ENCODE data around the gene SRGAP2B.
"Not testable (repeated sequence)": the region's sequence is repeated elsewhere in the genome, so short reads cannot be mapped to it uniquely, and the experiment has no call there.

The SRGAP2B gene

DNA sequence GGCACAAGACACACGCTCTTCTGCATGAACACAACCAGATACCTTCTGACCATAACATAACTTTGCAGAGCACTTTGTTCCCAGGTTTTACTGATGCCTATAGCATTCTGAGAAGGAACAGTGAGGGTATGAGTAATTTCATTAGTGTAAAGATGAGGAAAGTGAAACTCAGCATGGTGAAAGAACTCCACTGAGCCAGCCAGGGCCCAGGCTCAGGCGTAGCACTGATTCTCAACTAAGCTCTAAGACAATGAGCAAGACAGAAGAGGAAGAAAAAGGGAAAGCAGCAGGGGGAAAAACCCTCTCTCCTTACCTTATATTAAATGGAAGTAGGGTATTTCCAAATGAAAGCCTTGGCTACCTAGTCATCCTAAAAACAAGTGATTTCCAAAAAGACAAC lies 155.1 kb downstream of the SRGAP2B start:
- not testable (repeated sequence) for DNase-seq

DNA sequence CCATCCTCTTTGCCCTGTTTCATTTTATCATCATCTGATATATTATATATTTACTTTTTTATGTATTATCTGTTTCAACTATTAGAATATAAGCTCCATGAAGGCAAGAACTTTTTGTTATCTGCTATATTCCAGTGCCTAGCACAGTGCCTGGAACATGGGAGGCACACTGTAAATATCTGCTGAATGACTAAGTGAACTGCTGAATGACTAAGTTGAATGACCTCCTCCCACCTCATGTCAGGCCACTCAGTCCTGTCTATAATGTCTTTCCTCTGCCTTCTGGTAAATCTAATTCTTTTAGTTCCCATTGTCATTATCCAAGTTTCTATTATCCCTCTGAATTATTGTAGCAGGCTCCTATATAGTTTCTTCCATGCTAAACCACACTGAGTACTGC lies 156.5 kb downstream of the SRGAP2B start:
- not testable (repeated sequence) for DNase-seq

DNA sequence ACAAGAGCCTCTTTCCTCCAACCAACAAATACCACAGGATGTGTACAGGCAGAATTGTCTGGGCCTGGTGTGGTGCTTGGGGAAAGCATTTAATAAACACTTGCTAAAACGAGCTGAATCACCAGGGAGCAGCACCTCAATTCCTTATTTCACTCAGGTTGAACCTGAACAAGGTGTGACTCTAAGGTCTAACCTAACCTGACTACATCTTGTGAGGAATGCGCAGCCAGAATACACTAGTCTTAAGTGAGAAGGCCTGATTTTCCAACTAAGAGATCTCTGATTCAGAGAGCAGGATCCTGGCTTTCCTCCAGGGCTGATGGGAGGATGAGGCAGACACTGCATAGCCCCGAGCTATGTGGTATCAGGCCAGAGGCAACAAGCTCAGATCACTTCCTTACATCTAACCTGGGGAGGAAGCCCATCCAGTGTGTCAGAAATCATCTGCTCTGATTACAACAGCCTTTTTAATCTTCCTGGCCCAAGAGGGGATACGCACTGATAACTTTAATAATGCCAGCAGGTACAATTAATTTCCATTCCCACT lies 158.9 kb downstream of the SRGAP2B start:
- not testable (repeated sequence) for DNase-seq

DNA sequence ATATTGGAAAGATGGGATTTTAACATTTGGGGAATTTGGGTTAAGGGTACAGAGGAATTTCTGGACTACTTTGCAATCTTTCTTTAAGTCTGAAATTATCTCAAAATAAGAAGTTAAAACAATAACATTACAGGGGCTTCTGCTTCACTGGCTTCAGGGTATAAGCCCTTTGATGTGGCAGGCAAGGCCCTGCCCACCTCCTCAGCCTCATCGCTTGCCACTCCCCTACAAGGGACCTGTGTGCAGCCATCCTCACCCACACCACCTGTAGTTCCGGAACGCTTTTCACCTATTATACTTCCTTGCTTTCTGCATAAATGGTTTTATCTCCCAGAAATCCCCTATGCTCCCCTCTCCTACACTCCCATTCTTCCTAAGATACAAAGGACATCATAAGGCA lies 159.8 kb downstream of the SRGAP2B start:
- not testable (repeated sequence) for DNase-seq

DNA sequence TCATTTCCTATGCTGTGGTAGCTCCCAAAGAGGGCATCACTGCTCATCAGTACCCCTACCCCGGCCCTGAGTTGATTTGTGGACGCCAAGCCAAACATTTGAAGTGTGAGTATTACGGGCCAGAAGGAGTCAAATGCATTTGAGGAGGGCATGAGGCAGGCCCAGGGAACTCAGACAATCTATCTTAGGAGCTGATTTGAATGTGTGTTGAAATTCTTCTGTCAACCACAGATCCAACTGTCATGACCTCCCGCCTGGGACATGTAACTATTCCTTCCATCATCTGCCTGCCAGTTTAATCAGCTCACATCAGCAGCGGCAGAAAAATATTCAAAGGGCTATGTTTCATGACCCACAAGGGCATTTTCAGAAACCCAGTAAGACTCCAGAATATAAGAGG lies 162.1 kb downstream of the SRGAP2B start:
- DNase-seq: not testable (repeated sequence)

DNA sequence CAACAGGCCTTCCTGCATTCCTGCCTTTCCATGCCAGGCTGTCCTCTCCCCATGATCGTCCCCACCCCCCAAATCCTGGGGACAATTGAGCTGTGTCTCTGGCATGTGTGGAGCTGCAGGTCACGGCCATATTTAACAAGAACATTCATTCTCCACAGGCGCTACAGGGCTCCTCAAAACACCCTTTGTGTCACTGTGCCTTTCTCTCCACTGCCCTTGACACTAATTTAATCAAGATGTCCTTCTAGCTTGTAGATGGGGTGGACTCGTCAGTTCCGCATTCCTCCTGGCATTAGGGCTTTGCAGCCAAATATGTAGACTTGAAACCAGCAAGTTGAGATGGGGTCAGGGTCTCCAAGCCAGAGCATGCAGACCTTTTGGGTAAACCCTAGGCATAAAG lies 163.0 kb downstream of the SRGAP2B start:
- not testable (repeated sequence) for DNase-seq

DNA sequence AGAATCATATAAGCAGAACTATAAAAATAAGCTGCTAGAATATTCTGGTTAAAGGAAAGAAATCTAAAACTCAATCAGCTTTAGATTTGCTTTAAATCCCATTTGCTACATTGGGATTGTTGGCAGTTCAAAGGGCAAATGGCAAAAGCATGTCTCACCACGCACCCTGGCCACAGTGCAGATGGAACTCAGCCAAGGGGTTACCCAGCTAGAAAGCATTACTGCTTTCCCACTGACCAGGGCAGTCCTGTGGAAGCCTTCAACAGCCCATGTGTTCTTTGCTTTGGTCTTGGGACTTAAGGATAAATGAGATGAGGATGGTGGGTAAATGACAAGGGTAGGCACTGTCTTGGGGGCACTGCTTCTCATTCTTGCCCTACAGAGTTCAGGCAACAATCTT lies 163.6 kb downstream of the SRGAP2B start:
- DNase-seq: not testable (repeated sequence)

DNA sequence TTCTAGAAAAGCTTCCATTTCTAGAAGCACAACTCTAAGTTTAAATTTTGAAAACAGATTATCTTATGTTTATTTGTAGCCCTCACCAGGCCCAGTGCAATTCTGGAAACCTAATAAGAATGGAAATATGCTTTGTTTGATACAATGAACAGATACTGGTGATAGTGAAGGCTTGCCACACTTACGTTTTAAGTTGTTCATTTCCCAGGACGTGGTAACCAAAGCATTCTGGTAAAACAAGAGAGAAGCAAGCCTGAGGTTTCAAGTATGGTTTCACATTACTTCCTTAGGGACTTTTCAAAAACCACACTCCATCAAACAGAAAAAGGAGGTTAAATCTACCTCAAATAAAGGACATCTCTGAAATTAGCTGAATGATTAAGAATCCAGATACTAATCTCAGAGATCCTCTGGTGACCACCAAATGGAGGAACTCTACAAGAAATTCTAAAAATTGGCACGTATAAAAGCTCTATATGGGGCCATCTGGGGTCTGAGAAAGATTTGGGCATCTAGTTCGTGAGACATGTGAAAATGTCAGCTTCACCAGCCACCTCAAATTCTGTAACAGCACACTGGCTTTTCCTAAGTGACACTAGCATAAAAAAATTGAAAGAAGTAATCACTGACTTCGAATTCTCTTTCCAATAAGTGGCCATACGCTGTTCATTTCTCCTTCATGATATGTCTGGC lies 164.9 kb downstream of the SRGAP2B start:
- not testable (repeated sequence) for DNase-seq

DNA sequence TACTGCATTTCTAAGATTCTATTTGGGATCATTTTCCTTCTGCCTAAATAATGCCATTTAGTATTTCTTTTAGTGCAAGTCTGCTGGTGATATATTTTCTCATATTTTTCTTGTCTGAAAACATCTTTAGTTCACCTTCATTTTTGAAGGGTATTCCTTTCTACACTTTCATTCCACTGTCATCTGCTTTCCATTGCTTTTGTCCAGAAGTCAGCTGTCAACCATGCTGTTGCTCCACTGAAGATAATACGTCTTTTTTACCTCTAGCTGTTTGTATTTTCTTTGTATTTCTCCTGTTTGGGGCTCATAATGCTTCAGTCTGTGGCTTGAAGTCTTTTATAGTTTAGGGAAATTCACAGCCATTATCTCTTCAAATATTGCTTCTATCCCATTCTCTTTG lies 167.8 kb downstream of the SRGAP2B start:
- DNase-seq: not testable (repeated sequence)

DNA sequence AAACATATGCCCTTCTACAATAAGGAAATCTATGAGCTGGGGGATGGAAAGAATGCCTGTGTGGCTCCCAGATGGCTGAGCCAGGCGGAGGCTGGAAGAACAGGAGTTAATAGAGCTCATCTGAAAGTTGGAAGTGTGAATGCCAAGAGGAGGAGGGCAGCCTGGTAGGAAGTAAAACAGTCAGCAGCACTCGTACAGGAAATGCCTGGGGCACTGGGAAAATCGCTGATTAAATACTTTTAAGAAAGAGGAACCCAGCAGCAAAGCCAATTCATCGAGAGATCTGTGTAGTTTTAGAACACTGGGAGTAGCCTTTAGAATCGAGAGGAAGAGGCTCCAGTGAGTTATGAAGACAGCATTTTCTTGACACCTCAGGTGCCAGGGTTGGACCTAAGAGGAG lies 171.5 kb downstream of the SRGAP2B start:
- DNase-seq: not testable (repeated sequence)

DNA sequence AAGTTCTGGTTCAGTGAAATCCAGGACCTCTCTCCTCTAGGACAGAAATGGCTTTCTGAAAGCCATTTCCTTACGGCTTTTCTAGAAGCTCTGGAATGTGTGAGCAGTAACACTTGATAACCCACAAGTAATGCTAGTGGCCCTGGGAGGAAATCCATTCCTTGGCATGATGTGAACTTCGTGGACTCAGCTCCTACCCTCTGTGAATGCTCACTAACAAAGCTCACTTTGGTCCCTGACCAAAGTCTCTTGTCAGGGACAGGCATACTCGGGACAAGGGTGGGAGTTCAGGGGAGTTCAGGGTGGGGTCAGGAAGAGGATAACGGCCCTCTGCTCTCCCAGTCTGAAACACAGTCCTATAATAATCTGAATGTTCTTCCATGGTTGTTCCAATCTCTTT lies 172.3 kb downstream of the SRGAP2B start:
- DNase-seq: not testable (repeated sequence)

DNA sequence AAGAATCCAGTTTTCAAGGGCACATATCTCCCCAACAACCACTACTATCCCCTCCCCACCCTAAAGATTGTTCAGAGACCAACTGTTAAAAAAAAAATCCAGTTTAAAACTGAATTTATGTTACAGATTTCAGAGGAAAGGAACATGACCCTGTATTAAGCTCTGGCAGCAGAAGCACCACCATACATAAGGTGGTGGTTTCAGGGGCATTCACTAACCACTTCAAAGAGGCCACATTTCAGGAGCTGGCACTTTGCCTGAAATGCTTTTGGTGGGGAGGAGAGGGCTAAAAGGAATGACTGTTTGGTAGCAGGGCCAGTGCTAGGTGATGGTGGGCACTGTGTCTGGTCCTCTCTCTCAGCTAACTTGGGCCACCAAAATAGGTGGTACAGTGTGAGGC lies 176.0 kb downstream of the SRGAP2B start:
- not testable (repeated sequence) for DNase-seq

DNA sequence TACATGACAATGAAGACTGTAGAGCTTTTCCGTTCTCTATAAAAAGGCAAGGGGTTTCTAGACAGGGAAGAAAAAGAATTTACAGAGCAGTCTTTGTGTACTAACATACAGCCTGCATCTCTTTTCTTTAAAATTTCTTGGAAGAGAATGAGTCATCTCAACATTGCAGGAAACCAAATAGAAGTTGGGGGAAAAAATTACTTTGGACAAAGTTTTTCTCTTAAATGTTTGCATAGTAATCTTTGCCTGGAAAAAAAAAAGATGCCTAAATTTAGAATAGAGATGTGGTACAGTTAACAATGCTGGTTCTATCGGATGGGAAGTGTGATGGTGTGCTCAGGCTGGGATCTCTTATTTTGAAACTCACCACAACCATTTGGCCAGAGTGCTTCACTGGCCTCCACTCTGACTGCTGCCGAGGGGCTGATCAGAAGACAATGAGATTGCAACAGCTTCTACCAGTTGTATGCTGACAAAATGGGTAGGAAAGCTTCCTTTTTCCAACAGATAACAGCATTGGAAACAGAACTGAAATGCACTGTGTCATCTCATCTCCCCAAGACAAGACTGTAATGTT lies 177.0 kb downstream of the SRGAP2B start:
- not testable (repeated sequence) for DNase-seq

DNA sequence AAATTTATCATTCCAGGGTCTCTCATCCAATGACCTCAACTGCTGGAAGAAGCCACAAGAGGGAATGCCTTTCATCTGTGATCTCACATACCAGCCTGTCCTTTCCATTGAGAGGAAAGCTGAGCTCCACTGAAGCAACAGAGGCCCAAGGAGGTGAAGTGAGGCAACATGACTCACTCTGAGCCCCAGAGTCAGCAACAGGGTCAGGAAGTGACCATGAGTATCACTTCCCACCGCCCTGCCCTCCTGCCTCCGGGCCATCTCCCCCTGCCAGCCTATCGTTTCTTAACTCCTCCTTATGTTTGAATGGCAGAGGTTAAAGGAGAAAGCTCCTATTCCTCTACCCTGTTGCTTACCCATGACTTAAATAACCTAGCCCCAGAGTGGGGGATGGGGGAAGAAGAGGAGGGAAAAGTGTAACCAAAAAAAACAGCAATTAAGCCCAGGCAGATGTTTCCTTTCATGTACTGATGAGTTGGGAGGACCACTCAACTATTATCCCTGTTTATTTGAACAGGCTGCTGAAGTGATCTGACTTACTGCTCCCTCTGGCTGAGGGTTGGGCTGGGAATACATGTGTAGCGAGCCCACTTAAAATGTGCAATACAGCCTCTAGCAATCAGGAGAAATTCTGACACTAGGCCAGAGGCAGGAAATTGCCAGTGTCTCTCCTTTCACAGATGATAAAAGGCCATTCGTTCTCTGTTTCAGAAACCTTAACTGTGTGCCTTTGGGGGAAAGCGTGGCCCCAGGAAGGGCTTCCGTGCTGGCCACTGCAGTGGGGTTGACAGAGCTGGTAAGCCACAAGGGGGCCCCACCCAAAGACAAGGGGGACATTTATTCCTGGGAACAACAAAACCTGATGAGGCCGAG lies 177.7 kb downstream of the SRGAP2B start:
- DNase-seq: not testable (repeated sequence)

DNA sequence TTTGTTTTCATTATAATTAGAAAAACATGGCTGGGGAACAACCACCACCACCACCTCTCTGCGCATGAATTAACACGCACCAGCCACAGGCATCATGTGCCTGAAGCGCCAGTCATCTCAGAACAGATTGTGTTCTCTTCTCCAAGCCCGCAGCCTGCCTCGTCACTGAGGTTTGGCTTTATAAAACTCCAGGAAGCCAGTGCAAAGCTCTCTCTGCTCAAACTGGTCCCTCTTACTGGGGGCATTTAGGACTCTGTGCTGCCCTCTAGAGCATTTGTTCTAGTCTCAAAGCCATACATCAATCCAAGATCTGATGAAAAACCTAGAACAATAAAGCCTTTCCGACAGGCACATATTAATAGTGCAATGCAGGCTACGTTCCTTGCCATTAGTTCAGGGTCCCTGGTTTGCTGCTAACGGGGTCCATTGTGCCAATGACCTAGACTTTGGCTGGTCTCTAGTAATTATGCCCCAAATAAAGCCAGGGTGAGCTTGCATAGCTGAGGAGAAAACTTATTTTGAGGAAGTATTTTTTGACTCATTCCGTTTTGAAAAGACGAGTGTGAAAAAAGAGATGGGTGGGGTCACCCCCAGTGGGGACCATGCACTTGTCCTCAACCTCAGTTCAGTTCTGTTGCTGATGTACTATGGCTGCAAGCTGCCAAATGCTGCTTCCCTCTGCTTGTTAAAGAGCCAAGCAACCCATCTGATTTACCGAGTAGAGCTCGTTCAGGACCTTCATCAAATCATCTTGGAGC lies 181.0 kb downstream of the SRGAP2B start:
- not testable (repeated sequence) for DNase-seq

DNA sequence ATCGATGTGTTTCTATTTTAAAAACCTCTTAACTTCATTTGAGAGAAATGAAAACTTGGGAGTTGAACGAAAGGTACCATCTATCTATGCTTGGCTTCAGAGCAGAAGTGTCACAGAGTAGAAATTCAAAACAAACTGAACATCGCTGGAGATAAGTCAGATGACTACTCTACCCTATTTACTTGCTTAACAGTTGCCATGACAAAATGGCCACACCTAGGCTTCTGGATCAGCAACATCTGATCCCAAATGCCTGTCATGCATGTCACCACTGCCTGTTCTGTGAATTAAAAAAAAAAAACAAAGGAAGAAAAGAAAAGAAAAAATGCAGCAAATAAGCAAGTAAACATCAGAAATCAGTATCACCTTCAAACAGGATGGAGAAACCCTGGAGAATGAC lies 181.7 kb downstream of the SRGAP2B start:
- not testable (repeated sequence) for DNase-seq

DNA sequence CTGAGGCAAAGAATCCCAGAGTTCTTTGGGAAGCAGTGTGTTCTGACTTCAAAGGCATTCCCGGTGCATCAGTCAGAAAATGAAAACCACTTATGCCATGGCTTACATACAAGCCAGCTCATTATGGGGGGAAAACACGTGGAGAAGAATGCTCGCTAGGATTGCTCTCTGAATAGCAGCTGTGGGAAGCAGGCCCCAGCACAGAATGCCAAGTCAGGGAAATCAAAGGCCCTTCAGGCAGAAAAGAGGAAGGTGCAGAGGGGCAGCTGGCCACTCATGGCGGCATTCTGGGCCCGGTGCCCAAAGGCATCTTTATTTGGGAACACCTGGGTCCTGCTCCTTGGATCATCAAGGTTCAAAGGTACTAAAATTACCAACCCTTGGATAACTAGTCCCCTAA lies 184.4 kb downstream of the SRGAP2B start:
- DNase-seq: not testable (repeated sequence)

DNA sequence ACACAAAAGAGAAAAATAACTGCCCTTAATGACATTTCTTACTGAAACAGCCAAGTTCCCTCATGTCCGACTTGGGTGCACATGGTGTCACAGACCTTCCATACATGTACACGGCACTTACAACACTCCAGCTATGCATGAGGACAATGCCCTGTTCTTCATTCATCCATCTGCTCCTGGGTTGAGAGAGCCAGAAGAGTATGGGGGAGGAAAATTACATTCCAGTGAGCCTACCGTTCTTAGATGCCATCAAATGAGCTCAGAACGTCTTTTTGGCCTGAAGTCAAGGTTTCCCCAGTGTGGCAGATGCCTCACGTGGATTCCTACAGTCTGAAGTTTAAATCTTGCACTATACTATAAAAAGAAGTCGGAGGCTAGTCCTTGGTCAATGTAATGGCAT lies 194.3 kb downstream of the SRGAP2B start:
- not testable (repeated sequence) for DNase-seq

DNA sequence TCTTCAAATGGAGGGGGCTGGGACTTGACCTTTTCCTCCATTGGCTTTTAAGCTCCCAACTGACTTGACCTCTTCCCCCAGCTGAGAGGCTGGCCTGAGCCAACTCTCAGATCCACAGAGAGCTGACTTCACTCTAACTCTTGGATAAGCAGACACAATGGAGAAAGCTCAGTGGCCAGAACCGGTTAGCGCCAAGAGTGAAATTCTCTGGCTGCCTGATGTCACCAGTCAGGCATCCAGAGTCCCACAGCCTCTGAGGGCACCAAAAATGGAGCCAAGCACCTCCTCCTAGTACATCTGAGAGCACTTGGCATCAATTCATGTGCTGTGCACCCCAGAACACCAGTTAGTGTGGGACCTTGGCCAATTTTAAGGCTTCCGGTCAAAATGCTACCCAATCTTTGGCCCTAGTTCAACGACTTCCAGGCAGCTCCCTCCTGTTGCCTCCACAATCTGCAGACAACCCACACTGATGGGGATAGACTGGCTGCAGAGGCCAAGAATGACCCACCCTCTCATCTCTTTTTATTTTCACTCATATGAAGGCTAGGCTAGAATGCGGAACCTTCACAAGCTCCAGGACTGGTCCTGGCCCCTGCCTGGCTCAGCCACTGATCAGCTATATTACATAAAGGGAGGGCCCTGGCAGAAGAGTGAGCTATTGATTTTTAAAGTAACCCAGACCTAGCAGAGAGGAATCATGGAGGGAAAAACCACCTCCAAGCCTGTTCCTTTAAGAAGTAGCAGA lies 200.5 kb downstream of the SRGAP2B start:
- DNase-seq: not testable (repeated sequence)

DNA sequence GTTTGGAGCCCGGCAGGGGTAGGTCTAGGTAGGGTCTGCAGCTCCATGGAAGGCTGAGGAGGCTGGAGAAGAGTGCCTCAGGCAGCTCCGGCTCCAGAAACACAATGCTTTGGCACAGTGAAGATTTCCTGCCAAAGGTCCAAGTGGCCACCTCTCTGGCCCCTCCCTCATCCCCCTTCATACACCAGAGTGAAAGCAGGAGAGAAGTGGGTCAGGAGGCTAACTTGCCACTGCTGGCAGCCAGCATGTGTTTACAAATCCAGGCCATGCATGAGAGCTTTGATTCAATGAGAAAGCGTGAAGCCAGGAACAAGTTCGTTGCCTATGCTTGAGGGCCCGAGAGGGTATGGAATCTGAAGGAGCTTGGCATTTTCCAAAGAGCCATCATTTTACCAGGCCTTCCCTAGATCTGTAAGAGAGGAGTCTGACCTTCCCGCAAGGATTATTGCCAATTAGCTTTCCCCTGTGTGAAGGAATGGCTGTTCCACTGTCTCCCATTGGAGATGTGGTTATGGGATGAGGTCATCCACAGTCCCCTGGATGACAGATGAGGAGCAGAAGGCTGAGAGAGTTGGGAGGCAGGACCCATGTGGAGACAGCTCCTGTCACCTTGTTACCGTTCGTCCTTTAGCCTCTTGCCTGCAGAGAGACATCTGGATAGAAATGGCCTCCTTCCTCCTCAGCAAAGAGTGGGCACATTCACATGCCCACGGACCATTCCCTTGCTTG lies 201.3 kb downstream of the SRGAP2B start:
- not testable (repeated sequence) for DNase-seq

DNA sequence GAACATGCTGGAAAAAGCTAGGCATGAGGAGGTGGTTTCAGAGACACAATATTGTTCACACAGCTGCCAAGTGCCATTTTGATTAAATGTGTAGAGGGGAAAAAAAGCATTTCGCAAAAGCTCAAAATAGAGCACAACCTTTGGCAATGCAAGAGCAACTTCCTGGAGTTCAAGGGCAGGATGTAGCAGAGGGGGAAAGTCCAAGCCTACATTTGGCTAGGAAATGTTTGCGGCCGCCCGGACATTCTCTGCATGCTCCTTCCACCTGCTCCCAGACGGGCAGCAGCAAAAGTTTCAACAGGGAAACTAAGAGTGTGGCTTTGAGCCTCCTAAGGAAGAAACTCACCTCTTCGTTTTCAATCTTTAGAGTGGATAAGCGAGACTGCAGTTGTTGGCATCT lies 202.1 kb downstream of the SRGAP2B start:
- DNase-seq: not testable (repeated sequence)

Measured in DMS153 (cell line).